ENCODE results near the gene CDT1.

Gene CDT1

DNA sequence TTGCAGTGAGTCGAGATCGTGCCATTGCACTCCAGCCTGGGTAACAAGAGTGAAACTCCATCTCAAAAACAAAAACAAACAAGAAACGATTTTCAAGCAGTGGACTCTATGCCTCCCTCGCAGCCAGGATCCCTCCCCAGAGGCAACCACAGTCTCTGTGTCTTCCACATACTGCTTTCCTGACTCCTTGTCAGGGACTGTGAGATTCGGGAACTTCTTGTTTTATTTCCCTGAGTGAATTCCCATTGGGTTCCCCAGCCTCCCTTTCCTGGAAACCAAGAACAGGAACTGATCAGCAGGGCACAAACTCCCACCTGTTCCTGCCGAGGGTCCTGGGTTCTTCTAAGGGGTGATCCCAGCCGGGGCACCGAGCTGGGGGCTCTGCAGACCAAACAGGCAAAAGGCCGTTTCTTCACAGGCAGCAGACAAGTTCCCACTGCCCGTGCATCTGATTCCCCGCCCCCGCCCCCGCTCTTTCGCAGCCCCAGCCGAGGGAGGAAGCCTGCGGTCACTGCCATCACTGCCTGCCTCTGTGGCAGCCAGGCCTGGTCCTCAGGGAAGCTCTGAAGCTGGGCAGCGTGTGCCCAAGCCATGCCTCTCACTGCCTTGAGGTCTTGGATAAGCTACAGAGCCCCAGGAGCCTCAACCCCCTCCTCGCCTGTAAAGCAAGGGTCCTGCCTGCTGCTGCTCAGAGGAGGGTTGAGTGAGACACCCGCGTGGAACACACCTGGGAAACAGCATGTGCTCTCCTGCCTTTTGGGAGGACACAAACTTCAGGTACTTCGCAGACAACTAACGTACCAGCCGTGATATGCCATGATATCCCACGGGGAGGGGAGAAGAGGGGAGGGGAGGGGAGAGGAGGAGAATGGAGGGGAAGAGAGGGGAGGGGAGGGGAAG, 13.0 kb upstream of the CDT1 start:
- H3K9me3 ChIP-seq (ENCODE audit: control insufficient read depth, low read length), result no peaks in the 10 kb centered on the region
- H3K4me3 ChIP-seq (ENCODE audit: low read length), result no peak overlapping the region
- H3K27me3 ChIP-seq (ENCODE audit: control insufficient read depth, insufficient read depth, low read length), result peaks cover 17% of the 10 kb centered on the region
- H3K9ac ChIP-seq (ENCODE audit: low read length), result no peak overlapping the region
- H3K4me1 ChIP-seq (ENCODE audit: control insufficient read depth, insufficient read depth, low read length), result peaks cover 5% of the 10 kb centered on the region
- no peaks in the 10 kb centered on the region for H3K36me3 ChIP-seq (ENCODE audit: control insufficient read depth, insufficient read depth, low read length)

DNA sequence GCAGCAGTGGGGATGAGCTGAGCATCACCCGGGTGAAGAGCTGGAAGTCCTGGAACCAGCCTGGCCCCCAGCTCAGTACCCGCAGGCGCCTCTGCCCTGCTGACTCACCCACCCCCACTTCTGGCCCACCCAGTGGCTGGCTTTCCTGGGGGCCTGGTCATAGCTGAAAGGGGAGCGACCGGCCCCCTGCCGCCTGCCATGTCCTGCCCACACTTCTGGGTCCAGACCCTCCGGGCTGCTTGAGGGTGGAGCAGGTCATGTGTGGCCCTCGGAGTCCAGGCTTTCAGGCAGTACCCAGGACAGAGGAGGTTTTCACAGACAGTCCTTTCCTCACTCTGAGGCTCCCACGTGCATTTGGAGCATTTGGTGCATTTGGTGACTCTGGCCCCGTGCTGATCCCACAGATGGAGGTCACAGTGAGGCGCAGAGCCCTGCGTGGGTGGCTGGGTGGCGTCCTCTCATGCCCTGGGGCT, 11.5 kb upstream of the CDT1 start:
- Histone ChIP-seq H3K27me3 (ENCODE audit: control insufficient read depth, insufficient read depth, low read length) (peaks cover 17% of the 10 kb centered on the region), H3K4me1 (ENCODE audit: control insufficient read depth, insufficient read depth, low read length) (peaks cover 3% of the 10 kb centered on the region), H3K9me3 (ENCODE audit: control insufficient read depth, low read length) (no peaks in the 10 kb centered on the region), H3K4me3 (ENCODE audit: low read length) (no peak overlapping the region), H3K36me3 (ENCODE audit: control insufficient read depth, insufficient read depth, low read length) (no peaks in the 10 kb centered on the region), H3K9ac (ENCODE audit: low read length) (no peak overlapping the region)

DNA sequence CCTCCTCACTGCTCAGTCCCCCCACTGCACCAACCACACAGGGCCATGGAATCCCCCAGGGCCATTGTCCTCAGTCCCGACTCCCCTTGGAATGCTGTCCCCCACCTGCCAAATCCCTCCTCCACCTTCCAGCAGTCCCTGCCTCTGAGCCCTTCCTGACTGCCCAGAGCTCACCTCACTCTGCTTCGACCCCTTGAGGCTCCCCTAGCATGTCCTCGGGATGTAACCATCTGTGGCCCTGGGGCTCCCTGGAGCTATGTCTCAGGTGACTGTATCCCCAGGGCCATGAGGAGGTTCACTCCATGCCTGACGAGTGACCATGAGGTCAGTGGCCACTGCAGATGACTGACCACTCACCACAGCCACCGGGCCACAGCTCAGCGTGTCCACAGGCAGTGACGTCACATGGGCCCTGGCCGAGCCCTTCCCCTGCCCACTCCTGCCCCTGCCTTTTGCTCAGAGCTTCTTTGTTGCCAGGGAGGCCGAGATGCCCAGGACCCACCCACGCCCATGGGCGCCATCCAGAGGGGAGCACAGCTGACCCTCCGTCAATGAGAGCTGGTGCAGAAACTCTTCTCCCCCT, 10.8 kb upstream of the CDT1 start:
- Histone ChIP-seq H3K9ac (ENCODE audit: low read length) (no peak overlapping the region), H3K36me3 (ENCODE audit: control insufficient read depth, insufficient read depth, low read length) (no peaks in the 10 kb centered on the region), H3K9me3 (ENCODE audit: control insufficient read depth, low read length) (no peaks in the 10 kb centered on the region), H3K27me3 (ENCODE audit: control insufficient read depth, insufficient read depth, low read length) (peaks cover 17% of the 10 kb centered on the region), H3K4me3 (ENCODE audit: low read length) (no peak overlapping the region), H3K4me1 (ENCODE audit: control insufficient read depth, insufficient read depth, low read length) (peaks cover 3% of the 10 kb centered on the region)

DNA sequence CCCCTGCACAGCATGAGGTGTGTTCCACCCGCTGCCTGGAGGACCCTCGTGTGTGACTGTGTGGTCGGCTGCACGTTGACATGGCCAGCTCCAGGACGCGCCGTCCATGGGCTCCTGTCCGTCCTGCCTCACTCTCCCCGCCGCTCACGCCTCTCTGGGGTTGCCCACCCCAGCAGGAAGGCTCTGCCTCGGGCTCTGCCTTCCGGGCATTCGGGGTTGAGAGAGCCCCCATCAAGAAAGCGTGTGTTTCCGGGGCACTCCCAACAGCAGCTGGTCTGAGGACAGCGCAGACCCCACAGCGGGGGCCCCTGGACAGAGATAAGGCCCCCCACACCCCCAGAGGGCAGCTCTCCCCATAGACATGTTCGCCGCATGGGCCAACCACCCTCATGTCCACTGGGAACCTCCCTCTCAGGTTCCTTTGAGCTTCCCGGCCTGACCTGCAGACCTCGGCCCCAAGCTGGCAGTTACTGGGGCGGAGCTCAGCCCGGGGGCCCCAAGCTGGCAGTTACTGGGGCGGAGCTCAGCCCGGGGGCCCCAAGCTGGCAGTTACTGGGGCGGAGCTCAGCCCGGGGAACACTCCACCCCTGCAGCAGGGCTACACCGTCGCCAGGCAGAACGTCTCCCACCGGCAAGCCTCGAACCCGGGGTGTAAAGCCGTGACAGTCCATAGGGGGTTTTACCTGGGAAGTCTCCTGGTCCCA, 10.2 kb upstream of the CDT1 start:
- Histone ChIP-seq H3K4me1 (ENCODE audit: control insufficient read depth, insufficient read depth, low read length) (peaks cover 3% of the 10 kb centered on the region), H3K4me3 (ENCODE audit: low read length) (no peak overlapping the region), H3K9me3 (ENCODE audit: control insufficient read depth, low read length) (no peaks in the 10 kb centered on the region), H3K27me3 (ENCODE audit: control insufficient read depth, insufficient read depth, low read length) (peaks cover 17% of the 10 kb centered on the region), H3K36me3 (ENCODE audit: control insufficient read depth, insufficient read depth, low read length) (no peaks in the 10 kb centered on the region), H3K9ac (ENCODE audit: low read length) (no peak overlapping the region)

DNA sequence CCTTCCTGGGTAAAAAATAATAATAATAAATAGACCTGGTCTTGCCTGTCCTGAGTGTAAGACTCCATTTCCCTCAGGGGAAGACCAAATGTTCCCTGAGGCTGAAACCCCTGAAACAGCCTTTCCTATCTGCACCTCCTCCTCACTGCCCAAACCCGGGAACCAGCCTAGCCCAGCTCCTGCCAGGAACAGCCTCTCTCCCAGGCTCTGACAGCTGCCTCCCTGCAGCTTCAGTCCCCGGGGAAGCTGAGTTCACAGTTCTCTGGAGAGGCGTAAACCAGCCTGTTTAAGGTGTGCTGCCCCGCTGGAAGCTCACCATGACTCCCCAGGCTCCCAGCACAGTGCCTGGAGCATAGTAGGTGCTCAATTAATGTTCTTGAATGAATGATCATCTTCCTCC, 7.3 kb upstream of the CDT1 start:
- H3K4me3 ChIP-seq (ENCODE audit: low read length), result no peak overlapping the region
- no peak overlapping the region for H3K9ac ChIP-seq (ENCODE audit: low read length)
- peaks cover 3% of the 10 kb centered on the region for H3K4me1 ChIP-seq (ENCODE audit: control insufficient read depth, insufficient read depth, low read length)
- peaks cover 17% of the 10 kb centered on the region for H3K27me3 ChIP-seq (ENCODE audit: control insufficient read depth, insufficient read depth, low read length)
- H3K9me3 ChIP-seq (ENCODE audit: control insufficient read depth, low read length), result no peaks in the 10 kb centered on the region
- H3K36me3 ChIP-seq (ENCODE audit: control insufficient read depth, insufficient read depth, low read length), result no peaks in the 10 kb centered on the region

DNA sequence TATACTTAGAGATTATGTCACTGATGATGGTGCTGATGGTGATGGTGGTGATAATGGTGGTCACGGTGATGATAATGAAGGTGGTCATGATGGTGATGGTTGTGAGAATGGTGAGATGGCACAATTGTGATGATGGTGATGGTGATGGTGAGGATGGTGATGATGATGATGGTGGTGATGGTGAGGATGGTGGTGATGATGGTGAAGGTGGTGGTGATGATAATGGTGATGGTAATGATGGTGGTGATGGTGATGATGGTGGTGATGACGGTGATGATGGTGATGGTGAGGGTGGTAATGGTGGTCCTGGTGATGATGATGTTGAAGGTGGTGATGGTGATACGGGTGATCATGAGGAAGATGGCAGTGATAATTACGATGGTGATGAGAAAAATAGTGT, 5.5 kb upstream of the CDT1 start:
- no peak overlapping the region for H3K4me3 ChIP-seq (ENCODE audit: low read length)
- H3K36me3 ChIP-seq (ENCODE audit: control insufficient read depth, insufficient read depth, low read length), result no peaks in the 10 kb centered on the region
- H3K27me3 ChIP-seq (ENCODE audit: control insufficient read depth, insufficient read depth, low read length), result peaks cover under 1% of the 10 kb centered on the region
- no peak overlapping the region for H3K9ac ChIP-seq (ENCODE audit: low read length)
- no peaks in the 10 kb centered on the region for H3K9me3 ChIP-seq (ENCODE audit: control insufficient read depth, low read length)
- peaks cover 3% of the 10 kb centered on the region for H3K4me1 ChIP-seq (ENCODE audit: control insufficient read depth, insufficient read depth, low read length)

DNA sequence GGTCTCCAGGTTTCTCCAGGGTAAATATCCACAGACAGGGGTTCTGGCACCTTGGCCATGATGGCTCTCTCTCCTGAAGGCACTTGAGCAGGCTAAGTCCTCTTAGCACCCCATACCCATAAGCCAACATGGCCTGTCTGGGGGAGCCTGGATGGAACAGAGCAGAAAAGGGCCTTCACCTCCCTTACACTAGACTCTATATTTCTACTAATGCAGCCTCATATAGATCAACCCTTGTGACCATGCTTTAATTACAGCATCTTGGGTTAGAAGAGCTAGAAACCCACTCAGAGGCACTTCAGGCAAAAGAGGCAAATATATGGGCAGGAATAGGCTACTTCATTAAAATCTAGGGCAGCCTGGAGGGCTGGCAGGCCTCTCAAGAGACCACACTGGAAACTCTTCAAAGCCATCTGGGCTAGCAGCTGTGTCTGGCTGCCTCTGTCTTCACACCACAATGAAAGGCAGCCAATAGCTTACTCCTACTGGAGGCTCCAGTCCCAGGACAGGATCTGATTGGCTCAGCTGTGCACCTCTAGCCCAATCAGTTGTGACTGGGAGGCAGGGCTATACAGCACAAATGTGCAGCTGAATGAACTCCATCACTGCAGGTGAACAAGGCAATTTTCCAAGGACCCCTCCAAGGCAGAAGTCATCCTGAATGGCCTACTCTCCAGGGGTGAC, 4.7 kb upstream of the CDT1 start:
- Histone ChIP-seq H3K9ac (ENCODE audit: low read length) (no peak overlapping the region), H3K36me3 (ENCODE audit: control insufficient read depth, insufficient read depth, low read length) (no peaks in the 10 kb centered on the region), H3K4me1 (ENCODE audit: control insufficient read depth, insufficient read depth, low read length) (no peaks in the 10 kb centered on the region), H3K9me3 (ENCODE audit: control insufficient read depth, low read length) (no peaks in the 10 kb centered on the region), H3K27me3 (ENCODE audit: control insufficient read depth, insufficient read depth, low read length) (no peaks in the 10 kb centered on the region), H3K4me3 (ENCODE audit: low read length) (no peak overlapping the region)

DNA sequence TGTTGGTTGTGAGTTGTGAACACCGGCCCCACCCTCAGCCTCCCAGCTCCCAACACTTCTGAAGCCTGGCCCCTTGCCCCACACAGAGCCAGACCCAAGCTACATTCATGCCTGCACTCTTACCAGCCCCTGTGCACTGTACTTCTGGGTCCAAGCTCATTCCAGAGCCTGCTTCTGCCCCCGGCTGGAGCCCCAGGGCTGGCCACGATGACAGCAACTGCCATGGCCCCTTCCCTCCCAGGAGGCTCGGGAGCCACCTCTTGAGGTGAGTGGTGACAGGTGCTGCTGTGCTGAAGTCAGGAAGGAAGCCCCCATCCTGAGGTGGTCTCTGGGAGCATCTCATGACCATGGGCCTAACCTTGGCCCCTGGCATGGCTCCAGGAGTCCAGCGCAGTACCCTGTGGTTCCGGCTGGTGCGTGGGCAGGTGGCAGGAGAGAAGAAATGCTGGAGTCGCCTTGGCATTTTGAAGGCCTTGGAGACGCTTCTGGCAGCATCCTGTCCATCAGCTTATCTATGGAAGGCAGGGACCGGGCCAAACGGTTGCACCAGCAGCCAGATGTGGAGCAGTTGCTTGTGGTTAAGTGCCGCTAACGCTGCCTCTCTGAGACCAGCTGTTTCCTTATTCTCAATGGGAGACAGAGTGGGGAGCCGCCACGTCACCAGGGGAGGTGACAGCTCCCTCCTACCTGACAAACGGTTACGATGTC, 3.9 kb upstream of the CDT1 start:
- no peak overlapping the region for H3K9ac ChIP-seq (ENCODE audit: low read length)
- no peaks in the 10 kb centered on the region for H3K36me3 ChIP-seq (ENCODE audit: control insufficient read depth, insufficient read depth, low read length)
- peaks cover 7% of the 10 kb centered on the region for H3K4me1 ChIP-seq (ENCODE audit: control insufficient read depth, insufficient read depth, low read length)
- H3K9me3 ChIP-seq (ENCODE audit: control insufficient read depth, low read length), result no peaks in the 10 kb centered on the region
- no peaks in the 10 kb centered on the region for H3K27me3 ChIP-seq (ENCODE audit: control insufficient read depth, insufficient read depth, low read length)
- H3K4me3 ChIP-seq (ENCODE audit: low read length), result no peak overlapping the region

DNA sequence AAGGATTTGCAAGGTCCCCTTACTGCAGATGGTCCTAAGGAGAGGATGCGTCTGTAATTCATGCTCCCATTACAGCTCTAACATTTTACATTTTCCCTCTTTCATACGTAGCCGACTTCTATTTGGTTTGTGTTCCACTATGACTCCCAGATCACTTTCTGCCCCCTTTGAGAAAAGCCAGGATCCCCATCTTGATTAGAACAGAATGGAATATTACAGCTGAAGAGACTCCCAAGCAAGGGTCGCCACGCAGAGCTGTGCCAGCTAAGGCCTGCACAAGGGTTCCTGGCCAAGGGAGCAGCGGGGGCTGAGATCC, 3.4 kb upstream of the CDT1 start:
- Histone ChIP-seq H3K4me1 (ENCODE audit: control insufficient read depth, insufficient read depth, low read length) (peaks cover 11% of the 10 kb centered on the region), H3K4me3 (ENCODE audit: low read length) (no peak overlapping the region), H3K36me3 (ENCODE audit: control insufficient read depth, insufficient read depth, low read length) (no peaks in the 10 kb centered on the region), H3K9me3 (ENCODE audit: control insufficient read depth, low read length) (no peaks in the 10 kb centered on the region), H3K27me3 (ENCODE audit: control insufficient read depth, insufficient read depth, low read length) (no peaks in the 10 kb centered on the region), H3K9ac (ENCODE audit: low read length) (no peak overlapping the region)

DNA sequence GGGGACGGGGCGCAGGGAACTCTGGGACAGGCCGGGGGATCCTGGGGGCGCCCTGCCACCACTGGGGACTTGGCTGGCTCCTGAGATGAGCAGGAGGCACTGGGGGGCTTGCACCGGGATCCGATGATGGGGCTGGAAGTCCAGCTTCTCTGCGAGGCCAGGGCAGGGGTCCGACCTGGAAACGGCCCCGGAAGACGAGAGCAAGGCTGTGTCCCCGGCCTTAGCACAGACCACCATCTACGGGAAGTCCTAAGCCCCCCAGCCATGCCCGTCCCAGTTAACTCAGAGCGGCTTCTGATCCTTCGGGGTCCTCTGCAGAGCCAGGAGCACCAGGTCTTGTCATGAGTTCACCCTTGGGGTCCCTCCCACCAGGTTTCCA, 573 bp downstream of the CDT1 start:
- H3K4me3 ChIP-seq (ENCODE audit: low read length), result no peak overlapping the region
- H3K9ac ChIP-seq (ENCODE audit: low read length), result no peak overlapping the region
- H3K36me3 ChIP-seq (ENCODE audit: control insufficient read depth, insufficient read depth, low read length), result no peaks in the 10 kb centered on the region
- no peaks in the 10 kb centered on the region for H3K27me3 ChIP-seq (ENCODE audit: control insufficient read depth, insufficient read depth, low read length)
- no peaks in the 10 kb centered on the region for H3K9me3 ChIP-seq (ENCODE audit: control insufficient read depth, low read length)
- peaks cover 11% of the 10 kb centered on the region for H3K4me1 ChIP-seq (ENCODE audit: control insufficient read depth, insufficient read depth, low read length)

DNA sequence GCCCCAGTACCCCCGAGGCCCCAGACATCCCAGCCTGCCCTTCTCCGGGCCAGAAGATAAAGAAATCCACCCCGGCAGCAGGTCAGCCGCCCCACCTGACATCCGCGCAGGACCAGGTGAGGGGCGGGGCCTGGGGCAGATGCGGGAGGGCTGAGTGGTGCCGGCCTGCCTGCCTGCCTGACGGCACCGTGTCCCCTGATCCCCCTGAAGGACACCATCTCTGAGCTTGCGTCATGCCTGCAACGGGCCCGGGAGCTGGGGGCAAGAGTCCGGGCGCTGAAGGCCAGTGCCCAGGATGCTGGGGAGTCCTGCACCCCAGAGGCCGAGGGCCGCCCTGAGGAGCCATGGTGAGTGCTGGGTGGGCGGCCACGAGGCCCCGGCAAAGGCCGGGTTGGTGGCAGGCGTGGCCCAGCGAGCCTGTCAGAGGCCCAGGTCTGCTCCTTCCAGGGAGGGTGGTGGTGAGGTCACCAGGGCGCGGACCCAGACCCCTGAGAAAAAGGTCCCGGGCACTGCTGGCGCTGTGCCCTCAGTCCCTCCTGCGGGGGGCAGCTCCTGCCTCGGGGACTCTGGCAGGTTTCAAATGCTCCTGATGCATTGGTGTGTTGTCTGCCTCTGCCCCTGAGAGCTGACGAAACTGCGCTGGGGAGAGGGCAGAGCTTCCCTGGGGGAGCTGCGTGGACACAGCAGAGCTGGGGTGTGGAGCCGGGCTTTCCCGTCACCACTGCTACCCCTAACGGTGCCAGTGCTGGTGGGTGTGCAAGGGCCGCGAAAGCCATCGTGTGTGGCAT, 1.2 kb downstream of the CDT1 start:
- Histone ChIP-seq H3K36me3 (ENCODE audit: control insufficient read depth, insufficient read depth, low read length) (no peaks in the 10 kb centered on the region), H3K4me1 (ENCODE audit: control insufficient read depth, insufficient read depth, low read length) (peaks cover 13% of the 10 kb centered on the region), H3K4me3 (ENCODE audit: low read length) (no peak overlapping the region), H3K9ac (ENCODE audit: low read length) (no peak overlapping the region), H3K27me3 (ENCODE audit: control insufficient read depth, insufficient read depth, low read length) (no peaks in the 10 kb centered on the region), H3K9me3 (ENCODE audit: control insufficient read depth, low read length) (no peaks in the 10 kb centered on the region)

All from mucosa of stomach (tissue), 1 donor.